Measurements from ENCODE around the gene ANKRD44.

ANKRD44 gene

GRCh38 chr2:196983934-196984333, 326.6 kb downstream of the ANKRD44 start:
- Histone ChIP-seq H3K27ac (ENCODE audit: low read depth, low read length) (no peak overlapping the region), H3K9ac (ENCODE audit: low read length) (no peak overlapping the region), H3K4me3 (ENCODE audit: low read depth, low read length) (no peak overlapping the region), H3K4me1 (ENCODE audit: control insufficient read depth, insufficient read depth, low read length) (peaks cover 16% of the 10 kb centered on the region), H3K27me3 (ENCODE audit: control insufficient read depth, insufficient read depth, low read length) (no peaks in the 10 kb centered on the region), H3K36me3 (ENCODE audit: control insufficient read depth, insufficient read depth, low read length) (no peaks in the 10 kb centered on the region), H3K9me3 (ENCODE audit: control insufficient read depth, insufficient read depth, low read depth, low read length) (no peaks in the 10 kb centered on the region)

- no peak overlapping the region for H3K9ac ChIP-seq (ENCODE audit: low read length)
- H3K36me3 ChIP-seq (ENCODE audit: control insufficient read depth, insufficient read depth, low read length), result no peaks in the 10 kb centered on the region
- no peak overlapping the region for H3K27ac ChIP-seq (ENCODE audit: low read depth, low read length)
- no peaks in the 10 kb centered on the region for H3K9me3 ChIP-seq (ENCODE audit: control insufficient read depth, insufficient read depth, low read depth, low read length)
- no peak overlapping the region for H3K4me3 ChIP-seq (ENCODE audit: low read depth, low read length)
- H3K4me1 ChIP-seq (ENCODE audit: control insufficient read depth, insufficient read depth, low read length), result no peaks in the 10 kb centered on the region
- no peaks in the 10 kb centered on the region for H3K27me3 ChIP-seq (ENCODE audit: control insufficient read depth, insufficient read depth, low read length)
Measured at GRCh38 chr2:196980473-196980872, 330.1 kb downstream of the ANKRD44 start.

DNA sequence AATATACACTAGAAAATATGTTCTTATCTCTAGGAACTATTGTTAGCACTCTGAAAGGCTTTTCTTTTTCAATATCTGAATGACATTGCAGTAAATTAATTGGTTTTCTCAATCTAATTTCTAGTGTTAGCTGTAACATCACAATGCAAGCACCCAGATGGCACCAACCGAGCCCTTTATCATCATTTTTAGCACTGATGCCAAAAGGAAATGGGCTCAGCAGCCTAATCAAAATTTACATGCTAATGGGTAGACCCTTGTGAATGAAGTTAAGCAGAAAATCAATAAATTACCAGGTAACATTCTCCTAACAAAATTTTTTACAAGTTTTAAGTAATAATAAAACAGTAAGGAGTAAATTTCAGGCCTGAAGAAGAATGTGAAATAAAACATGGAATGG, 330.6 kb downstream of the ANKRD44 start:
- Histone ChIP-seq H3K4me3 (ENCODE audit: low read depth, low read length) (no peak overlapping the region), H3K27me3 (ENCODE audit: control insufficient read depth, insufficient read depth, low read length) (no peaks in the 10 kb centered on the region), H3K36me3 (ENCODE audit: control insufficient read depth, insufficient read depth, low read length) (no peaks in the 10 kb centered on the region), H3K9me3 (ENCODE audit: control insufficient read depth, insufficient read depth, low read depth, low read length) (no peaks in the 10 kb centered on the region), H3K4me1 (ENCODE audit: control insufficient read depth, insufficient read depth, low read length) (no peaks in the 10 kb centered on the region), H3K27ac (ENCODE audit: low read depth, low read length) (no peak overlapping the region), H3K9ac (ENCODE audit: low read length) (no peak overlapping the region)

DNA sequence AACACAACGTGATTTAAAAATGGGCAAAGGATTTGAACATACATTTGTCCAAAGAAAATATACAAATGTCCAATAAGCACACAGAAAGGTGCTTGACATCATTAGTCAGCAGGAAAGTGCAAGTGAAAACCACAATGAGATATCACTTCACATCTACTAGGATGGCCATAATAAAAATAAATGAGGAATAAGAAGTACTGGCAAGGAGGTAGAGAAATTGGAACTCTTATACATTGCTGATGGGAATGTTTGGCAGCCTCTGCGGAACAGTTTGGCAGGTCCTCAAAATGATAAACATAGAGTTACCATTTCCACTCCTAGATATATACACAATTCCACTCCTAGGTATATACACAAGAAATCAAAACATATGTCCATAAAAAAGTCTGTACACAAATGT, 333.1 kb downstream of the ANKRD44 start:
- Histone ChIP-seq H3K27ac (ENCODE audit: low read depth, low read length) (no peak overlapping the region), H3K9ac (ENCODE audit: low read length) (no peak overlapping the region), H3K9me3 (ENCODE audit: control insufficient read depth, insufficient read depth, low read depth, low read length) (no peaks in the 10 kb centered on the region), H3K27me3 (ENCODE audit: control insufficient read depth, insufficient read depth, low read length) (no peaks in the 10 kb centered on the region), H3K36me3 (ENCODE audit: control insufficient read depth, insufficient read depth, low read length) (no peaks in the 10 kb centered on the region), H3K4me3 (ENCODE audit: low read depth, low read length) (no peak overlapping the region), H3K4me1 (ENCODE audit: control insufficient read depth, insufficient read depth, low read length) (no peaks in the 10 kb centered on the region)

GRCh38 chr2:196974970-196975369, 335.6 kb downstream of the ANKRD44 start:
- H3K27me3 ChIP-seq (ENCODE audit: control insufficient read depth, insufficient read depth, low read length), result no peaks in the 10 kb centered on the region

DNA sequence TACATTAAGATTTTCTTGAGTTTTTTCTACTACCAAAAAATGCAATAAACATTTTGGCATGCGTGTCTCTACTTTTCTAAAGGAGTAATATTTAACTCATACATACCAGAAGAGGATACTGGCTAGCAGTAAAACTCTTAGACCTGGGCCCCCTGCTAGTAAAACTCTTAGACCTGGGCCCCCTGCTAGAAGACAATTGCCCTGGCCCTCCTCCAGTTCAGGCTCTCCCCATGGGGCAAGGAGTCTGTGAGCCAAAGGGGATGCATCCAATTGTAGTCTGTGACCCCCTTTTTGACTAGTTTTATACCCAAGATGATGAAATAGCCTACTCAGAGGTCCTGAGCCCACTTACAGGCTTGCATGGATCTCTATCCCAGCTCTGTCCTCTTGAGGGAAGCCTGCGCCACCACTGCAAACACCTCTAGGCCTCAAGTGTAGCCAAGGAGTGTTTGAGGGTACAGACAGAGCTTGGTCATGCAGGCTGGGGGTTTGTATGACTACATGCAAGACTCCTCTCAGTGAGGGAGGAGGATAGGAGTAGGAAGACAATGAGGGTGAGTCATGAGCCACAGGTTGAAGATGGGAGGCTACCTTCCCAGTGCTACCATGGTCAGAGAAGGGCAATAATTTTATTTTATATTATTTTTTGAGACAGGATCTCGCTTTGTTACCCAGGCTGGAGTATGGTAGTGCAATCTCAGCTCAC, 338.9 kb downstream of the ANKRD44 start:
- Histone ChIP-seq H3K9me3 (ENCODE audit: control insufficient read depth, insufficient read depth, low read depth, low read length) (peaks cover 11% of the 10 kb centered on the region; the same call in 1 of the 2 replicates), H3K36me3 (ENCODE audit: control insufficient read depth, insufficient read depth, low read length) (no peaks in the 10 kb centered on the region), H3K9ac (ENCODE audit: low read length) (no peak overlapping the region), H3K4me3 (ENCODE audit: low read depth, low read length) (no peak overlapping the region), H3K27ac (ENCODE audit: low read depth, low read length) (no peak overlapping the region), H3K27me3 (ENCODE audit: control insufficient read depth, insufficient read depth, low read length) (no peaks in the 10 kb centered on the region), H3K4me1 (ENCODE audit: control insufficient read depth, insufficient read depth, low read length) (peaks cover 9% of the 10 kb centered on the region)

More at GRCh38 chr2:196974970-196975369, 335.6 kb downstream of the ANKRD44 start:
- no peaks in the 10 kb centered on the region for H3K9me3 ChIP-seq (ENCODE audit: control insufficient read depth, insufficient read depth, low read depth, low read length)
- H3K4me1 ChIP-seq (ENCODE audit: control insufficient read depth, insufficient read depth, low read length), result peaks cover 4% of the 10 kb centered on the region; the same call in 1 of the 2 replicates
- no peak overlapping the region for H3K27ac ChIP-seq (ENCODE audit: low read depth, low read length)
- no peaks in the 10 kb centered on the region for H3K36me3 ChIP-seq (ENCODE audit: control insufficient read depth, insufficient read depth, low read length)
- H3K9ac ChIP-seq (ENCODE audit: low read length), result no peak overlapping the region
- no peak overlapping the region for H3K4me3 ChIP-seq (ENCODE audit: low read depth, low read length)

DNA sequence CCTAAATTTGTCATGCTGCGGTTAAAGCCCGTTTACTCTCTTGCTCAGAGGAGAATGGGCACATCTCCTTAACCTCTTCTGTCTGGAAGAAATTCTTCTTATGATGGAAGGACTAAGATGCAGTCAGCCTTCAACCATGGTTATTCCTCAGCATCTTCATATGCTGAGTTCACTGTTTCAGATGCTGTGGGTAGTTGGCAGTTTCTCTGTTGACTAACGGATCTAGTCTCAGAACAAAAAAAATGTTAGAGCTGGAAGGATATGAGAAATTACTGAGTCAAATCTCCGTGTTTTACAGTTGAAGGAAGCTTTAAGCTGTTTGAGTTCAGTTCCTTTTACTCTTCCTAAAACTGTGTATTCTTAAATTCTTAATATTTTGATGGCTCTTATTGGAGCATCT, 340.5 kb downstream of the ANKRD44 start:
- Histone ChIP-seq H3K4me3 (ENCODE audit: low read depth, low read length) (no peak overlapping the region), H3K9ac (ENCODE audit: low read length) (no peak overlapping the region), H3K4me1 (ENCODE audit: control insufficient read depth, insufficient read depth, low read length) (peaks cover 15% of the 10 kb centered on the region), H3K9me3 (ENCODE audit: control insufficient read depth, insufficient read depth, low read depth, low read length) (peaks cover 11% of the 10 kb centered on the region; the same call in 1 of the 2 replicates), H3K36me3 (ENCODE audit: control insufficient read depth, insufficient read depth, low read length) (no peaks in the 10 kb centered on the region), H3K27ac (ENCODE audit: low read depth, low read length) (no peak overlapping the region), H3K27me3 (ENCODE audit: control insufficient read depth, insufficient read depth, low read length) (no peaks in the 10 kb centered on the region)

DNA sequence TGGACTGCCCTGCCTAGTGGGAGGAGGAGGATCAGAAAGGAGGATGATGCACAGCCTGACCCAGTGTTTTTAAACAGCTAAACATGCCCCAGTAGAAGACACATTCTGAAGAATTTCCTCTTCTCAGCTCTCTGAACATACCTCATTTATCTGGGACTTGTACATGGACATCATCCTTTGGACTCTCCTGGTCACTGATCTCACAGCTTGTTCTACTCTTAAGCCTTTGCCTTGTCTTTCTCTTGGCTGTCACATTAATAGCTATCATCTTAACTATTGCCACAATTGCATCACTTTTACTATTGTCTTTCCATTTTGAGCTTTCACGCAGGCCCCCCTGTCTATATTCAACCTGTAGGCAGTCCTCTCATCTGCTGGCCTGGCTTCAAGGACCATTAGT, 342.1 kb downstream of the ANKRD44 start:
- H3K27ac ChIP-seq (ENCODE audit: low read depth, low read length), result no peak overlapping the region
- H3K36me3 ChIP-seq (ENCODE audit: control insufficient read depth, insufficient read depth, low read length), result no peaks in the 10 kb centered on the region
- no peaks in the 10 kb centered on the region for H3K27me3 ChIP-seq (ENCODE audit: control insufficient read depth, insufficient read depth, low read length)
- H3K9ac ChIP-seq (ENCODE audit: low read length), result no peak overlapping the region
- H3K4me3 ChIP-seq (ENCODE audit: low read depth, low read length), result no peak overlapping the region
- H3K4me1 ChIP-seq (ENCODE audit: control insufficient read depth, insufficient read depth, low read length), result peaks cover 15% of the 10 kb centered on the region
- H3K9me3 ChIP-seq (ENCODE audit: control insufficient read depth, insufficient read depth, low read depth, low read length), result peaks cover 11% of the 10 kb centered on the region; the same call in 1 of the 2 replicates

GRCh38 chr2:196967775-196968174, 342.8 kb downstream of the ANKRD44 start:
- no peaks in the 10 kb centered on the region for H3K36me3 ChIP-seq (ENCODE audit: control insufficient read depth, insufficient read depth, low read length)
- H3K27ac ChIP-seq (ENCODE audit: low read depth, low read length), result no peak overlapping the region
- no peak overlapping the region for H3K4me3 ChIP-seq (ENCODE audit: low read depth, low read length)
- peaks cover 15% of the 10 kb centered on the region for H3K4me1 ChIP-seq (ENCODE audit: control insufficient read depth, insufficient read depth, low read length)
- no peaks in the 10 kb centered on the region for H3K27me3 ChIP-seq (ENCODE audit: control insufficient read depth, insufficient read depth, low read length)
- H3K9ac ChIP-seq (ENCODE audit: low read length), result no peak overlapping the region
- H3K9me3 ChIP-seq (ENCODE audit: control insufficient read depth, insufficient read depth, low read depth, low read length), result peaks cover 11% of the 10 kb centered on the region; the same call in 1 of the 2 replicates

DNA sequence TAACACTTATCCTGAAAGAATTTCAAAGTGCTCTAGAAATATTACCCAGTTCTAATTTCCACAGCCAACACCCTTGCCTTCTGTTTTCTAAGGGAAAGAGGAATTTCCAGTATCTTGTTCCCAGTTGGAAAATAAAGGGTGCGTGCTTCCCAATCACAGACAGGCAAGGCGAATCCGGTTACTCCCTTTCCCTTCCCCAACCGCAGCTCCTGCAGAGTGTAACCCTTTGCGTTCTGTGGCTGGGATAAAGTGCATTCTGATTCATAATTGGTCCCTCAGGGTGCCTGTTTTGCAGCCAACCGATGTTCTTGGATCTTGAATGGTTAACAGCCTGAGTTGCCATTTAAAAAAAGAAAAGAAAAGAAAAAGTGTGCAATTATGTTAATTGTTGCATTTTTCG, 343.5 kb downstream of the ANKRD44 start:
- Histone ChIP-seq H3K27me3 (ENCODE audit: control insufficient read depth, insufficient read depth, low read length) (no peaks in the 10 kb centered on the region), H3K36me3 (ENCODE audit: control insufficient read depth, insufficient read depth, low read length) (no peaks in the 10 kb centered on the region), H3K4me3 (ENCODE audit: low read depth, low read length) (peak overlapping the region; percentile 18; the same call in 1 of the 2 replicates), H3K9me3 (ENCODE audit: control insufficient read depth, insufficient read depth, low read depth, low read length) (peaks cover 11% of the 10 kb centered on the region; the same call in 1 of the 2 replicates), H3K9ac (ENCODE audit: low read length) (no peak overlapping the region), H3K27ac (ENCODE audit: low read depth, low read length) (no peak overlapping the region), H3K4me1 (ENCODE audit: control insufficient read depth, insufficient read depth, low read length) (peaks cover 15% of the 10 kb centered on the region)

DNA sequence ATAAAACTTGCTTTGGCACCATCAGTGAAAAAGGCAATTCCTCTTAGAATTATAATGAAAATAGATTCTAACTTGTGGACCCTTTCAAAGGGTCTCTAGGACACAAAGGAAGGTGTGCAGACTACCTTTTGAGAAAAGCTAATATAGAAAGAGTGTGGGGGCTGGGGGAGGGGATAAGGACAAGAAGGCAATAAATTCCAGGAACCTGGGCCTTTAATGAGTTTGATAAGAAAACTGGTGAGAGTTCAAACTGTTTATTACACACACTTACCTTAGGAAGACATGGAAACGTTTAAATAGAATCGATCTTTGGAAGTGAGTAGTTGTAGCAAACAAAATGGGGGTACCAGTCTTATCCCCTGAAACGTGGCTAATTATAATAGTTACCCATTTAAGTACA, 344.5 kb downstream of the ANKRD44 start:
- H3K27ac ChIP-seq (ENCODE audit: low read depth, low read length), result no peak overlapping the region
- H3K36me3 ChIP-seq (ENCODE audit: control insufficient read depth, insufficient read depth, low read length), result no peaks in the 10 kb centered on the region
- peaks cover 11% of the 10 kb centered on the region; the same call in 1 of the 2 replicates for H3K9me3 ChIP-seq (ENCODE audit: control insufficient read depth, insufficient read depth, low read depth, low read length)
- H3K4me1 ChIP-seq (ENCODE audit: control insufficient read depth, insufficient read depth, low read length), result peaks cover 10% of the 10 kb centered on the region
- no peak overlapping the region for H3K9ac ChIP-seq (ENCODE audit: low read length)
- no peak overlapping the region for H3K4me3 ChIP-seq (ENCODE audit: low read depth, low read length)
- no peaks in the 10 kb centered on the region for H3K27me3 ChIP-seq (ENCODE audit: control insufficient read depth, insufficient read depth, low read length)

All from HUES6 (cell line).